Measurements from ENCODE around the gene PDE4DIP.
"Not testable (repeated sequence)": the region's sequence is repeated elsewhere in the genome, so short reads cannot be mapped to it uniquely, and the experiment has no call there.

Gene PDE4DIP

DNA sequence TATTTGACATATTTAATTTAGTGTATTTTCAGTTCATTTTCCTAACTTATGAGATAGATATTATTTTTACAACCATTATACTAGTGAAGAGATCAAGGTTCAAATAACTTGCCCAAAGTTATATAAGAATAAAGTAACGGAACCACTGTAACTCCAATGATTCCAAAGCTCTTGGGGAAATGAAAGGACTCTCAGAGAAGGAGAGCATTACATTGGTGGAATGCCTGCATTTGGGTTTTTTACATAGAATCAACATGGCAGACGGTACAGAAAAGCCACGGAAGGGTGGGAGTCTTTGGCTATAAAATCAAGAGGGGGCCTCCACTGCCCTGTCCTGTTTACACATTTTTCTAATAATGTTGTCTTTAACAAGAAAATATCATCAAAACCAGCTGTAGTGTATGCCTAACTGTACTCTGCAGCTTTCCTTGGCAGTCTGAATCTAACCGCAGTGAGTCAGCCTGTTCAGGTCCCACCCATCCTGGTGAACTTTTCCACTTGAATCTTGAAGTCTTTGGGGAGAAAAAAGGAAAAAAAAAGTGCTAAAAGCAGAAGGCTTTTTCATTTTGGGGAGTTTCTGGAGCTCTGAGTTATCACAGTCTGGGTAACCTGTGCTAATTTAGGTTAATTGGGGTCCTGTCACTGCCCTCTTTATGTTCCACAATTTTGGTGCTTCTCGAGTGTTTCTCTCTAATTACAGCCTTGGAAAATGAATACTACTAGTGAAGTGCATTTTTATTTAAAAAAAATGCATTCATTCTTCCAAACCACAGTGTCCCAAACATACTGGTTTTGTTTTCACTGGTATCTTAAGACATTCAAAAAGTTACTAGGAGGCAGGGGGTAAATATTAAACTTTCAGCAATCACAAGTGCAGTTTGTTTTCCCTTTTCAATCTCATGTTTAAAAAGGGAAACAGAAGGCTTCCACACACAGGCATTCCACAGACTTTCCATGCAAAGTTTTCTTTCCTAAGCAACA lies 30.5 kb downstream of the PDE4DIP start:
- not testable (repeated sequence) for H3K27ac ChIP-seq (ENCODE audit: low read depth, low read length); H3K4me2 ChIP-seq (ENCODE audit: low read depth, low read length, poor library complexity, severe bottlenecking); H3K4me3 ChIP-seq (ENCODE audit: insufficient read depth, low read length, poor library complexity, severe bottlenecking); H3K9me3 ChIP-seq (ENCODE audit: insufficient read depth, low read length); H3K27me3 ChIP-seq (ENCODE audit: low read length); H3K79me2 ChIP-seq (ENCODE audit: insufficient read depth, low read length); H3K9ac ChIP-seq (ENCODE audit: low read length); H4K20me1 ChIP-seq (ENCODE audit: low read depth, low read length); H3K9me2 ChIP-seq (replicated peaks; ENCODE audit: insufficient read depth, low read length); H3K36me3 ChIP-seq (ENCODE audit: low read length); H3F3A ChIP-seq (ENCODE audit: insufficient read depth); H2AFZ ChIP-seq (ENCODE audit: low read depth, low read length, severe bottlenecking)

- not testable (repeated sequence) for H3K4me2 ChIP-seq (ENCODE audit: low read depth, low read length, poor library complexity, severe bottlenecking); H2AFZ ChIP-seq (ENCODE audit: low read depth, low read length, severe bottlenecking); H3K9me3 ChIP-seq (ENCODE audit: insufficient read depth, low read length); H3K27ac ChIP-seq (ENCODE audit: low read depth, low read length); H3K36me3 ChIP-seq (ENCODE audit: low read length); H3K79me2 ChIP-seq (ENCODE audit: insufficient read depth, low read length); H4K20me1 ChIP-seq (ENCODE audit: low read depth, low read length); H3K27me3 ChIP-seq (ENCODE audit: low read length); H3K4me3 ChIP-seq (ENCODE audit: insufficient read depth, low read length, poor library complexity, severe bottlenecking); H3F3A ChIP-seq (ENCODE audit: insufficient read depth); H3K9ac ChIP-seq (ENCODE audit: low read length); H3K9me2 ChIP-seq (replicated peaks; ENCODE audit: insufficient read depth, low read length)
Measured at GRCh38 chr1:148879812-148880416, 35.7 kb downstream of the PDE4DIP start.

GRCh38 chr1:148881261-148881660 lies 37.0 kb downstream of the PDE4DIP start:
- H3K9me2 ChIP-seq (replicated peaks; ENCODE audit: insufficient read depth, low read length); H3K36me3 ChIP-seq (ENCODE audit: low read length); H3K9ac ChIP-seq (ENCODE audit: low read length); H3K79me2 ChIP-seq (ENCODE audit: insufficient read depth, low read length); H4K20me1 ChIP-seq (ENCODE audit: low read depth, low read length); H2AFZ ChIP-seq (ENCODE audit: low read depth, low read length, severe bottlenecking); H3K4me3 ChIP-seq (ENCODE audit: insufficient read depth, low read length, poor library complexity, severe bottlenecking); H3K27me3 ChIP-seq (ENCODE audit: low read length); H3K9me3 ChIP-seq (ENCODE audit: insufficient read depth, low read length); H3K27ac ChIP-seq (ENCODE audit: low read depth, low read length); H3K4me2 ChIP-seq (ENCODE audit: low read depth, low read length, poor library complexity, severe bottlenecking); H3F3A ChIP-seq (ENCODE audit: insufficient read depth): not testable (repeated sequence)

GRCh38 chr1:148885219-148885618 lies 41.0 kb downstream of the PDE4DIP start:
- not testable (repeated sequence) for H3K36me3 ChIP-seq (ENCODE audit: low read length); H2AFZ ChIP-seq (ENCODE audit: low read depth, low read length, severe bottlenecking); H3K9me2 ChIP-seq (replicated peaks; ENCODE audit: insufficient read depth, low read length); H3K27me3 ChIP-seq (ENCODE audit: low read length); H3F3A ChIP-seq (ENCODE audit: insufficient read depth); H3K4me3 ChIP-seq (ENCODE audit: insufficient read depth, low read length, poor library complexity, severe bottlenecking); H3K4me2 ChIP-seq (ENCODE audit: low read depth, low read length, poor library complexity, severe bottlenecking); H3K9me3 ChIP-seq (ENCODE audit: insufficient read depth, low read length); H3K9ac ChIP-seq (ENCODE audit: low read length); H4K20me1 ChIP-seq (ENCODE audit: low read depth, low read length); H3K79me2 ChIP-seq (ENCODE audit: insufficient read depth, low read length); H3K27ac ChIP-seq (ENCODE audit: low read depth, low read length)

GRCh38 chr1:148886293-148886692 lies 42.1 kb downstream of the PDE4DIP start:
- not testable (repeated sequence) for H3K4me3 ChIP-seq (ENCODE audit: insufficient read depth, low read length, poor library complexity, severe bottlenecking); H3K9me3 ChIP-seq (ENCODE audit: insufficient read depth, low read length); H3K27ac ChIP-seq (ENCODE audit: low read depth, low read length); H4K20me1 ChIP-seq (ENCODE audit: low read depth, low read length); H3F3A ChIP-seq (ENCODE audit: insufficient read depth); H3K27me3 ChIP-seq (ENCODE audit: low read length); H3K4me2 ChIP-seq (ENCODE audit: low read depth, low read length, poor library complexity, severe bottlenecking); H3K36me3 ChIP-seq (ENCODE audit: low read length); H3K9me2 ChIP-seq (replicated peaks; ENCODE audit: insufficient read depth, low read length); H3K79me2 ChIP-seq (ENCODE audit: insufficient read depth, low read length); H3K9ac ChIP-seq (ENCODE audit: low read length); H2AFZ ChIP-seq (ENCODE audit: low read depth, low read length, severe bottlenecking)

DNA sequence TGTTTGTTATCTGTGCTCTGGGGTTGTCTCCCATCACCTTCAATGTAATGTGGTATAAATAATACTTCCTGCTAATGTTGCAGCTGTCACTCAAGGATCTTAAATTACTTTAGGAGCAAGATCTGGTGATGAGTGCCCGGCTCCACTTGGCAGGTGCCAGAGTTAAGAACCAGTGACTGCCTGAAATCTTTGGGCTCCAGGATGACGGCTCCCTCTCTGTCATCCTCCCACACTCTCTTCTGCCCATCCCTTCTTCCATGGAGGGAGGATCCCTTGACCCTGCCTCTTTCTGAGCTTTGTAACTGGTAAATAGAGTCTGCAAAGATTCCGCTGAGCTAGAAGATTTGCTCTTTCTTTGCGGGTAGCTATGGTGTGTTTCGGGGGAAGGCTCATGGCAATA lies 44.4 kb downstream of the PDE4DIP start:
- not testable (repeated sequence) for H2AFZ ChIP-seq (ENCODE audit: low read depth, low read length, severe bottlenecking); H3K9me2 ChIP-seq (replicated peaks; ENCODE audit: insufficient read depth, low read length); H3F3A ChIP-seq (ENCODE audit: insufficient read depth); H3K9me3 ChIP-seq (ENCODE audit: insufficient read depth, low read length); H3K27ac ChIP-seq (ENCODE audit: low read depth, low read length); H3K36me3 ChIP-seq (ENCODE audit: low read length); H3K4me3 ChIP-seq (ENCODE audit: insufficient read depth, low read length, poor library complexity, severe bottlenecking); H3K27me3 ChIP-seq (ENCODE audit: low read length); H3K9ac ChIP-seq (ENCODE audit: low read length); H4K20me1 ChIP-seq (ENCODE audit: low read depth, low read length); H3K79me2 ChIP-seq (ENCODE audit: insufficient read depth, low read length); H3K4me2 ChIP-seq (ENCODE audit: low read depth, low read length, poor library complexity, severe bottlenecking)

DNA sequence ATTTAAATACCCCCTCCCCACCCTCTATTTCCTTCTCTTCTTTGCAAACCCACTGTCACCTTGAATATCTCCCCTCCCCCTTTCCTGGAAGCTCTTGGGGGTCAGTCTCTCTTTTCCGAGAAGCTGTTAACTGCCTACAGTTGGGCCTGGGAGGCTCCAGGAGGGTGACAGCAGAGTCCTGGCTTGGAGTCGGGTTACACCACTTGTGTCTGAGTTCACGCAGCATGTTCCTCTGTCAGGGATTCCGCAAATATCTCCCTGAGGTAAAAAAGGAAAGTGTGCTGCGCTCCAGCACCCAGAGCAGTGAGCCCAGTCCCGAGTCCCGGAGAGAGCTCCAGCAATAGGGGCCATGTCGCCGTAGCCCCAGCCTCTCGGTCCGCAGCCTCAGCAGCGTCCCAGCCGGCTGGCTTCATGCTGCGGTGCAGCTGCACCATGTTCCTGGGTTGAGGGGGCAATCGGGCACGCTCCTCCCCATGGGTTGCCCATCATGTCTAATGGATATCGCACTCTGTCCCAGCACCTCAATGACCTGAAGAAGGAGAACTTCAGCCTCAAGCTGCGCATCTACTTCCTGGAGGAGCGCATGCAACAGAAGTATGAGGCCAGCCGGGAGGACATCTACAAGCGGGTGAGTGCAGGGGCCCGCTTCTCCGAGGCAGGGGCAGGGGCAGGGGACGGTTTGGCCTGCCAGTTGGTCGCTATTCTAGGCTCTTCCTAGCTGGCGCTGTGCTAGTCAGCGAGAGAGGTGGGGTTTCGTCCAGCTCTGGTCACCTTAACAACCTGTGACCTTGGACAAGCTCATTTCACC lies 45.2 kb downstream of the PDE4DIP start:
- H3K27me3 ChIP-seq (ENCODE audit: low read length); H3F3A ChIP-seq (ENCODE audit: insufficient read depth); H3K79me2 ChIP-seq (ENCODE audit: insufficient read depth, low read length); H3K9me2 ChIP-seq (replicated peaks; ENCODE audit: insufficient read depth, low read length); H3K9me3 ChIP-seq (ENCODE audit: insufficient read depth, low read length); H3K27ac ChIP-seq (ENCODE audit: low read depth, low read length); H3K4me2 ChIP-seq (ENCODE audit: low read depth, low read length, poor library complexity, severe bottlenecking); H4K20me1 ChIP-seq (ENCODE audit: low read depth, low read length); H3K4me3 ChIP-seq (ENCODE audit: insufficient read depth, low read length, poor library complexity, severe bottlenecking); H3K36me3 ChIP-seq (ENCODE audit: low read length); H3K9ac ChIP-seq (ENCODE audit: low read length); H2AFZ ChIP-seq (ENCODE audit: low read depth, low read length, severe bottlenecking): not testable (repeated sequence)

All from SU-DHL-6 (cell line).